B cell (primary cell): ENCODE data around the gene ZNF81. TPM values are rescaled to one million over a fixed set of nuclear protein-coding genes. Genes with fewer than 3 reads are reported as not detected.
"Not testable (repeated sequence)": the region's sequence is repeated elsewhere in the genome, so short reads cannot be mapped to it uniquely, and the experiment has no call there.

ENCODE experiments used
- ATAC-seq: fragments of 200-7000 bp; cut with Tn5 transposase; one replicate; pipeline ENCODE4 v1.10.0; 2021; ENCODE audit warnings: low read depth, mild to moderate bottlenecking, moderate number of reproducible peaks, moderate library complexity
- CTCF ChIA-PET: fragments of 350-600 bp; sonication (Branson Sonifier 250); formaldehyde crosslinking; loops from one replicate; lab custom pipeline; 2021; ENCODE audit warnings: antibody characterized with exemption, inconsistent platforms; lab: Charles Lee
- POLR2A ChIA-PET: fragments of 350-600 bp; sonication (Branson Sonifier 250); formaldehyde crosslinking; loops from one replicate; lab custom pipeline; 2021; ENCODE audit warnings: antibody characterized with exemption; lab: Charles Lee
- DNase-seq: peaks from one replicate; pipeline ENCODE4 v3.0.0; 2013
- H2AFZ ChIP-seq: 2 replicates; pipeline ENCODE4 v1.6.1; 2012; ENCODE audit warnings: mild to moderate bottlenecking, low read depth, low read length; ENCODE audit not compliant: insufficient read depth, poor library complexity, severe bottlenecking
- H3K27ac ChIP-seq, 2 donors: 1 replicate in 1 of 2; 2 replicates in 1 of 2; pipeline ENCODE4 v1.5.1; 2012 to 2013; ENCODE audit warnings: low read length in 2 of 2, mild to moderate bottlenecking in 2 of 2, moderate library complexity in 1 of 2
- H3K27me3 ChIP-seq, 4 experiments: fragments of 200-600 bp in 1 of 4; sonication (generic) in 1 of 4; replicated peaks in 1 of 4; 1 replicate in 2 of 4; 2 replicates in 2 of 4; pipeline versions ENCODE4 v1.6.1 to v1.7.0; 2013 to 2016; ENCODE audit warnings: low read length in 3 of 4, mild to moderate bottlenecking in 2 of 4, mixed read lengths in 1 of 4, moderate library complexity in 1 of 4; ENCODE audit not compliant: insufficient read depth in 4 of 4, control insufficient read depth in 3 of 4; ENCODE audit errors: control extremely low read depth in 1 of 4
- H3K36me3 ChIP-seq, 2 experiments: replicated peaks in 1 of 2; 1 replicate in 1 of 2; 2 replicates in 1 of 2; pipeline versions ENCODE4 v1.6.1 to v1.7.1; 2013; ENCODE audit warnings: low read length in 1 of 2; ENCODE audit not compliant: insufficient read depth in 2 of 2, control insufficient read depth in 1 of 2; ENCODE audit errors: control extremely low read depth in 1 of 2, extremely low read depth in 1 of 2
- H3K4me1 ChIP-seq, 2 donors: fragments of 200-600 bp in 1 of 2; sonication (generic) in 1 of 2; 1 replicate in 1 of 2; 2 replicates in 1 of 2; pipeline versions ENCODE4 v1.5.1 to v1.6.1; 2013 to 2017; ENCODE audit warnings: low read length in 2 of 2; ENCODE audit not compliant: control insufficient read depth in 2 of 2, insufficient read depth in 2 of 2
- H3K4me2 ChIP-seq: replicated peaks from 2 replicates; pipeline ENCODE3; 2012; ENCODE audit warnings: mild to moderate bottlenecking, low read depth, low read length; ENCODE audit not compliant: poor library complexity, severe bottlenecking
- H3K4me3 ChIP-seq, 5 experiments: fragments of 200-600 bp in 1 of 5; sonication (generic) in 1 of 5; 1 replicate in 3 of 5; 2 replicates in 2 of 5; pipeline versions ENCODE4 v1.5.1 to v1.7.0; 2011 to 2016; ENCODE audit warnings: low read length in 4 of 5, mild to moderate bottlenecking in 4 of 5, low read depth in 2 of 5, control low read depth in 1 of 5, moderate library complexity in 1 of 5; ENCODE audit not compliant: insufficient read depth in 1 of 5; ENCODE audit errors: control extremely low read depth in 1 of 5, extremely low read depth in 1 of 5
- H3K79me2 ChIP-seq: fragments of 200-600 bp; sonication (generic); one replicate; pipeline ENCODE4 v1.6.0; 2016; ENCODE audit warnings: low read length; ENCODE audit not compliant: control insufficient read depth, insufficient read depth
- H3K9ac ChIP-seq: fragments of 200-600 bp; sonication (generic); 2 replicates; pipeline ENCODE4 v1.6.1; 2017; ENCODE audit warnings: mild to moderate bottlenecking, low read length, moderate library complexity
- H3K9me3 ChIP-seq, 3 donors: one replicate each; pipeline versions ENCODE4 v1.6.1 to v1.7.1; 2013; ENCODE audit warnings: low read length in 2 of 3; ENCODE audit not compliant: control insufficient read depth in 2 of 3, insufficient read depth in 1 of 3; ENCODE audit errors: control extremely low read depth in 1 of 3
- H4K20me1 ChIP-seq: 2 replicates; pipeline ENCODE4 v1.6.0; 2012; ENCODE audit warnings: mild to moderate bottlenecking, low read length; ENCODE audit not compliant: insufficient read depth, control insufficient read depth, poor library complexity, severe bottlenecking
- H3K27ac Mint-ChIP-seq: one replicate; pipeline ENCODE4 v1.8.0; 2021; ENCODE audit warnings: mixed read lengths
- H3K27me3 Mint-ChIP-seq: one replicate; pipeline ENCODE4 v1.8.0; 2021; ENCODE audit warnings: mixed read lengths
- H3K4me1 Mint-ChIP-seq: one replicate; pipeline ENCODE4 v1.8.0; 2021; ENCODE audit warnings: mixed read lengths
- H3K4me3 Mint-ChIP-seq: one replicate; pipeline ENCODE4 v1.8.0; 2021; ENCODE audit warnings: mixed read lengths
- H3K9me3 Mint-ChIP-seq: one replicate; pipeline ENCODE4 v1.8.0; 2022; ENCODE audit warnings: mixed read lengths; ENCODE audit not compliant: insufficient read depth
- EZH2 ChIP-seq: IDR thresholded peaks from 2 replicates; pipeline ENCODE4 v1.6.1; 2012; ENCODE audit warnings: borderline replicate concordance, low read depth, mild to moderate bottlenecking, moderate library complexity, low read length; ENCODE audit not compliant: insufficient read depth, poor library complexity, severe bottlenecking
- WGBS: methylation state at CpG from one replicate; pipeline ENCODE4 v1.1.5; 2013; ENCODE audit warnings: missing lambda C conversion rate; ENCODE audit not compliant: insufficient coverage; 5-methylcytosine and 5-hydroxymethylcytosine counted together
- intact Hi-C: fragments of 100-400 bp; cut with micrococcal nuclease; formaldehyde crosslinking; loops from one replicate; pipeline ENCODE4 v1.10.0; 2022
- polyA plus RNA-seq: library from polyadenylated mRNA; depleted of rRNA; stranded (reverse); fragments of >200 nt; gene quantifications from 2 replicates; pipeline ENCODE4 v1.2.3, GENCODE V29; 2012
- total RNA-seq, 2 donors: library from RNA; stranded (reverse); fragments of 120-200 nt in 1 of 2; gene quantifications; 1 replicate in 1 of 2; 2 replicates in 1 of 2; pipeline versions ENCODE4 v1.2.3 to v1.2.4, GENCODE V29; 2013 to 2022
- TF ChIP-seq, protein P1 (sequence below): fragments of 200-600 bp; IDR thresholded peaks from one replicate; pipeline ENCODE4 v1.8.0; 2022; ENCODE audit warnings: antibody characterized with exemption, mild to moderate bottlenecking

The ZNF81 gene
- total and polyA plus RNA-seq, 2 donors (not counting 1 experiment from before 2014, with no cell fraction given) = 3.5 to 17.7 TPM

GRCh38 chrX:47941423-47941822 is 104.7 kb downstream of the ZNF81 start:
- no peak for ATAC-seq
- H3K9ac ChIP-seq = no peak overlapping the region
- no CpG with 5 or more reads among the region's 4 CpGs for WGBS
- TF ChIP-seq EZH2 = no peak
- TF ChIP-seq, protein P1, sequence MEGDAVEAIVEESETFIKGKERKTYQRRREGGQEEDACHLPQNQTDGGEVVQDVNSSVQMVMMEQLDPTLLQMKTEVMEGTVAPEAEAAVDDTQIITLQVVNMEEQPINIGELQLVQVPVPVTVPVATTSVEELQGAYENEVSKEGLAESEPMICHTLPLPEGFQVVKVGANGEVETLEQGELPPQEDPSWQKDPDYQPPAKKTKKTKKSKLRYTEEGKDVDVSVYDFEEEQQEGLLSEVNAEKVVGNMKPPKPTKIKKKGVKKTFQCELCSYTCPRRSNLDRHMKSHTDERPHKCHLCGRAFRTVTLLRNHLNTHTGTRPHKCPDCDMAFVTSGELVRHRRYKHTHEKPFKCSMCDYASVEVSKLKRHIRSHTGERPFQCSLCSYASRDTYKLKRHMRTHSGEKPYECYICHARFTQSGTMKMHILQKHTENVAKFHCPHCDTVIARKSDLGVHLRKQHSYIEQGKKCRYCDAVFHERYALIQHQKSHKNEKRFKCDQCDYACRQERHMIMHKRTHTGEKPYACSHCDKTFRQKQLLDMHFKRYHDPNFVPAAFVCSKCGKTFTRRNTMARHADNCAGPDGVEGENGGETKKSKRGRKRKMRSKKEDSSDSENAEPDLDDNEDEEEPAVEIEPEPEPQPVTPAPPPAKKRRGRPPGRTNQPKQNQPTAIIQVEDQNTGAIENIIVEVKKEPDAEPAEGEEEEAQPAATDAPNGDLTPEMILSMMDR = no peak
- H3K4me1 ChIP-seq = no peaks in the 10 kb centered on the region
- no peak overlapping the region for H3K4me2 ChIP-seq
- no peaks in the 10 kb centered on the region for H3K36me3 ChIP-seq
- no peak overlapping the region for H3K27ac Mint-ChIP-seq
- peaks cover 0 to 2% (median 0%) of the 10 kb centered on the region in 3 donors for H3K9me3 ChIP-seq
- CTCF ChIA-PET = no interaction called here
- no peaks in the 10 kb centered on the region for H3K9me3 Mint-ChIP-seq
- H3K27me3 Mint-ChIP-seq = no peaks in the 10 kb centered on the region
- DNase-seq = no peak
- no peaks in the 10 kb centered on the region for H4K20me1 ChIP-seq
- intact Hi-C loops = no loop called here
- POLR2A ChIA-PET = no interaction called here
- H3K79me2 ChIP-seq = no peaks in the 10 kb centered on the region
- peaks cover 5% of the 10 kb centered on the region for H3K4me1 Mint-ChIP-seq
- H3K4me3 Mint-ChIP-seq = no peak overlapping the region
- H2AFZ ChIP-seq = no peak overlapping the region
- no peak overlapping the region for H3K27ac ChIP-seq
- no peaks in the 10 kb centered on the region for H3K27me3 ChIP-seq
- H3K4me3 ChIP-seq = no peak overlapping the region

DNA sequence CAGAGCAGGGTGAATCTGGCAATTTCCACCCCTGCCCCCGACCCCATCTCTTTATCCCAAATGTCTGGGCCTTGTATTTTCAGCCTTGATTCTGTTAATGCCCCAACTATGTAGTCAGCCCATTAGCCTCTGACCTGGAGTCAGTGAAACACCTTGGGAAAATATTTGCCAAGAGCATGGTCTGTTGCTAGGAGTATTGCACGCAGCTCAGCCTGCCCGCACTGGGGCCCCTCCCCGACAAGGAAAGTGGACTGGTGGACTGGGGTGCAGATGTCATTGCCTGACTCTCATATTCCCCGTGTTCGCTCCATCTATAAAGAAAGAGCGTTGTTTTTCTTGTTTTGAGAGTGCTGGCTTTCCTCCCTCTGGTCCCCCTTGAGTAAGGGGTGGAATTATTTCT is 118.6 kb downstream of the ZNF81 start:
- POLR2A ChIA-PET, H3K4me2 ChIP-seq, H2AFZ ChIP-seq, H3K4me1 Mint-ChIP-seq, CTCF ChIA-PET, H3K79me2 ChIP-seq, H3K9me3 ChIP-seq, H3K27me3 Mint-ChIP-seq, H4K20me1 ChIP-seq, H3K36me3 ChIP-seq, H3K27me3 ChIP-seq, H3K4me3 ChIP-seq, H3K9me3 Mint-ChIP-seq, H3K4me1 ChIP-seq, H3K9ac ChIP-seq, DNase-seq, ATAC-seq, intact Hi-C loops, H3K27ac Mint-ChIP-seq, H3K4me3 Mint-ChIP-seq, H3K27ac ChIP-seq: not testable (repeated sequence)
- WGBS = 88% methylated on average over 3 of the region's 7 CpGs
